ENCODE data around the gene BPHL. TPM values are rescaled to one million over a fixed set of nuclear protein-coding genes. Genes with fewer than 3 reads are reported as not detected.

Gene BPHL
- total RNA-seq, 1 experiment from 2014 or later = 36.3 TPM

Other genes starting within 250 kb of the BPHL start
- gene SERPINB9, start 215.4 kb upstream of the BPHL start, total RNA-seq (2021; ENCODE audit: unreplicated experiment) = 3.8 TPM
- 131 TPM for gene SERPINB6, start 147.1 kb upstream of the BPHL start, total RNA-seq (2021; ENCODE audit: unreplicated experiment)
- 45.7 TPM for gene NQO2, start 118.8 kb upstream of the BPHL start, total RNA-seq (2021; ENCODE audit: unreplicated experiment)
- 31.6 TPM for gene RIPK1, start 50.2 kb upstream of the BPHL start, total RNA-seq (2021; ENCODE audit: unreplicated experiment)
- gene TUBB2A, start 38.8 kb downstream of the BPHL start, total RNA-seq (2021; ENCODE audit: unreplicated experiment) = 33.3 TPM
- 22.7 TPM for gene TUBB2B, start 108.9 kb downstream of the BPHL start, total RNA-seq (2021; ENCODE audit: unreplicated experiment)
- gene PSMG4, start 140.2 kb downstream of the BPHL start, total RNA-seq (2021; ENCODE audit: unreplicated experiment) = 27.0 TPM

Data from Panc1 (cell line).